Keratinocyte (primary cell): ENCODE measurements around the gene SHANK1. TPM values are rescaled to one million over a fixed set of nuclear protein-coding genes. Genes with fewer than 3 reads are reported as not detected.

Source experiments
- DNase-seq: peaks from one replicate; pipeline ENCODE4 v3.0.0-alpha.2; 2011; ENCODE audit warnings: low read depth, missing footprints, low spot score
- FAIRE-seq: peaks from 2 replicates; lab custom pipeline; 2011; peaks lifted over from hg19 to GRCh38; lab: Jason Lieb, UNC
- H2AFZ ChIP-seq: 2 replicates; pipeline ENCODE4 v1.6.0; 2012; ENCODE audit warnings: low read length, control low read depth, inconsistent platforms; ENCODE audit not compliant: control insufficient read depth
- H3K27ac ChIP-seq: 2 replicates; pipeline ENCODE4 v1.5.1; 2011; ENCODE audit warnings: low read length; ENCODE audit not compliant: control insufficient read depth, insufficient read depth
- H3K27me3 ChIP-seq: 3 replicates; pipeline ENCODE4 v1.6.0; 2011; ENCODE audit warnings: low read length; ENCODE audit not compliant: control insufficient read depth, insufficient read depth; ENCODE audit errors: extremely low read depth
- H3K36me3 ChIP-seq, 2 experiments: 2 replicates in 1 of 2; 3 replicates in 1 of 2; pipeline ENCODE4 v1.5.1; 2011; ENCODE audit warnings: low read length in 2 of 2, mild to moderate bottlenecking in 1 of 2; ENCODE audit not compliant: control insufficient read depth in 2 of 2, insufficient read depth in 2 of 2; ENCODE audit errors: extremely low read depth in 1 of 2
- H3K4me1 ChIP-seq: 3 replicates; pipeline ENCODE4 v1.5.1; 2011; ENCODE audit warnings: low read length; ENCODE audit not compliant: control insufficient read depth, insufficient read depth; ENCODE audit errors: extremely low read depth
- H3K4me2 ChIP-seq: 3 replicates; pipeline ENCODE4 v1.6.0; 2011; ENCODE audit warnings: low read depth, low read length; ENCODE audit not compliant: control insufficient read depth, insufficient read depth; ENCODE audit errors: extremely low read depth
- H3K4me3 ChIP-seq, 3 experiments: fragments of 200-600 bp in 1 of 3; sonication (generic) in 1 of 3; 2 replicates in 2 of 3; 3 replicates in 1 of 3; pipeline ENCODE4 v1.5.1; 2011 to 2016; ENCODE audit warnings: low read length in 3 of 3, mild to moderate bottlenecking in 3 of 3, control low read depth in 2 of 3, inconsistent platforms in 1 of 3, low read depth in 1 of 3, mixed read lengths in 1 of 3, mixed run types in 1 of 3, moderate library complexity in 1 of 3; ENCODE audit not compliant: control insufficient read depth in 2 of 3, insufficient read depth in 2 of 3; ENCODE audit errors: extremely low read depth in 1 of 3
- H3K79me2 ChIP-seq: 2 replicates; pipeline ENCODE4 v1.6.0; 2012; ENCODE audit warnings: low read length; ENCODE audit not compliant: control insufficient read depth, insufficient read depth
- H3K9ac ChIP-seq: 3 replicates; pipeline ENCODE4 v1.6.0; 2011; ENCODE audit warnings: low read length; ENCODE audit not compliant: control insufficient read depth, insufficient read depth; ENCODE audit errors: extremely low read depth
- H3K9me1 ChIP-seq: 3 replicates; pipeline ENCODE4 v1.6.0; 2011; ENCODE audit warnings: low read length; ENCODE audit not compliant: control insufficient read depth, insufficient read depth; ENCODE audit errors: extremely low read depth
- H3K9me3 ChIP-seq: 2 replicates; pipeline ENCODE4 v1.5.1; 2012; ENCODE audit warnings: low read depth, low read length; ENCODE audit not compliant: control insufficient read depth
- H4K20me1 ChIP-seq: 3 replicates; pipeline ENCODE4 v1.6.0; 2011; ENCODE audit warnings: low read length; ENCODE audit not compliant: control insufficient read depth, insufficient read depth; ENCODE audit errors: extremely low read depth
- CTCF ChIP-seq, 3 experiments: IDR thresholded peaks in 1 of 3; conservative IDR thresholded peaks in 1 of 3; optimal IDR thresholded peaks in 1 of 3; 2 replicates in 2 of 3; 3 replicates in 1 of 3; pipeline versions ENCODE3 to v1.5.1; 2011; ENCODE audit warnings: low read length in 3 of 3, mild to moderate bottlenecking in 3 of 3, moderate library complexity in 2 of 3, control low read depth in 1 of 3, inconsistent platforms in 1 of 3; ENCODE audit not compliant: insufficient read depth in 2 of 3; ENCODE audit errors: extremely low read depth in 1 of 3
- EZH2 ChIP-seq: IDR thresholded peaks from one replicate; pipeline ENCODE4 v1.6.1; 2012; ENCODE audit warnings: inconsistent platforms, mild to moderate bottlenecking, low read length, moderate library complexity
- dilution Hi-C: fragments of 300-500 bp; cut with MboI; formaldehyde crosslinking; loops from one replicate; pipeline ENCODE4 v1.7.0; 2020; ENCODE audit warnings: low sequenced_read_pairs; ENCODE audit not compliant: extremely low pct_ligation_motif_present
- polyA plus RNA-seq, 5 experiments: library from polyadenylated mRNA; depleted of rRNA in 3 of 5; stranded (reverse) in 3 of 5; stranded (forward) in 1 of 5; unstranded in 1 of 5; fragments of >200 nt; gene quantifications; 1 replicate in 1 of 5; 2 replicates in 3 of 5; 3 replicates in 1 of 5; pipeline versions ENCODE4 v1.2.1 to v1.2.3, GENCODE V29; 2011 to 2012; ENCODE audit warnings: missing spikeins in 2 of 5, low read depth in 1 of 5, low replicate concordance in 1 of 5

Gene SHANK1
- polyA plus RNA-seq, 1 donor (not counting 4 experiments of a cell fraction or from before 2014, with no cell fraction given): 0.51 TPM

GRCh38 chr19:50662651-50663481 is 56.7 kb downstream of the SHANK1 start:
- Histone ChIP-seq H3K9me1 (no peaks in the 10 kb centered on the region), H3K4me2 (no peak overlapping the region), H4K20me1 (peaks cover 2% of the 10 kb centered on the region), H3K4me1 (no peaks in the 10 kb centered on the region), H2AFZ (no peak overlapping the region), H3K9ac (no peak overlapping the region), H3K79me2 (no peaks in the 10 kb centered on the region), H3K4me3 (no peak overlapping the region), H3K36me3 (no peaks in the 10 kb centered on the region), H3K27ac (no peak overlapping the region), H3K9me3 (no peaks in the 10 kb centered on the region), H3K27me3 (peaks cover 28% of the 10 kb centered on the region)
- DNase-seq (no peak), FAIRE-seq (no peak)
- dilution Hi-C loops: no loop called here
- TF ChIP-seq EZH2 (no peak), CTCF (optimal IDR thresholded peaks at IDR 0.05 in 1 of 3, IDR thresholded peaks at IDR 0.05 in 1 of 3, conservative IDR thresholded peaks at IDR 0.05 in 1 of 3; ENCODE audit: extremely low read depth in 1 of 3, insufficient read depth in 2 of 3, low read length in 3 of 3) (no peak)

GRCh38 chr19:50661766-50662650 is 57.6 kb downstream of the SHANK1 start:
- no peaks in the 10 kb centered on the region for H3K9me1 ChIP-seq
- H3K79me2 ChIP-seq: no peaks in the 10 kb centered on the region
- no peak overlapping the region for H3K27ac ChIP-seq
- no peak overlapping the region for H3K4me3 ChIP-seq
- DNase-seq (no peak), FAIRE-seq (no peak)
- dilution Hi-C loops: no loop called here
- H2AFZ ChIP-seq: no peak overlapping the region
- H3K9me3 ChIP-seq: no peaks in the 10 kb centered on the region
- no peak for TF ChIP-seq EZH2
- no peak for TF ChIP-seq CTCF (optimal IDR thresholded peaks at IDR 0.05 in 1 of 3, IDR thresholded peaks at IDR 0.05 in 1 of 3, conservative IDR thresholded peaks at IDR 0.05 in 1 of 3; ENCODE audit: extremely low read depth in 1 of 3, insufficient read depth in 2 of 3, low read length in 3 of 3)
- H4K20me1 ChIP-seq: peaks cover 2% of the 10 kb centered on the region
- no peak overlapping the region for H3K4me2 ChIP-seq
- H3K4me1 ChIP-seq: no peaks in the 10 kb centered on the region
- H3K9ac ChIP-seq: no peak overlapping the region
- peaks cover 20% of the 10 kb centered on the region for H3K27me3 ChIP-seq
- H3K36me3 ChIP-seq: no peaks in the 10 kb centered on the region
